Erythroblast (primary cell): ENCODE measurements around the gene MCM9.

Experiments
- GATA1 ChIP-seq: IDR thresholded peaks from 2 replicates; pipeline ENCODE4 v1.6.1; 2011; ENCODE audit warnings: low read depth, mild to moderate bottlenecking, control low read depth, low read length, moderate library complexity
- POLR2A ChIP-seq: IDR thresholded peaks from 2 replicates; pipeline ENCODE4 v1.6.1; 2011; ENCODE audit warnings: mild to moderate bottlenecking, low read length

- TF ChIP-seq POLR2A (no peak), GATA1 (no peak)
Measured at GRCh38 chr6:118788702-118789101, 146.3 kb downstream of the MCM9 start.
